ENCODE data around the gene CPLANE1. TPM values are rescaled to one million over a fixed set of nuclear protein-coding genes. Genes with fewer than 3 reads are reported as not detected.
"Not testable (repeated sequence)": the region's sequence is repeated elsewhere in the genome, so short reads cannot be mapped to it uniquely, and the experiment has no call there.

The CPLANE1 gene
- total and polyA plus RNA-seq, 9 of the 15 experiments (the other 6 are each of a cell fraction or from before 2014, with no cell fraction given), result under 0.01 to 0.27 (median 0.08) TPM; not detected in 2

GRCh38 chr5:37275511-37275910 is 26.3 kb upstream of the CPLANE1 start:
- no peaks in the 10 kb centered on the region for H3K36me3 ChIP-seq (ENCODE audit: control insufficient read depth, insufficient read depth, low read length)
- WGBS (ENCODE audit: insufficient coverage, low coverage, missing lambda C conversion rate), result 0% methylated on average over 2 of the region's 2 CpGs

GRCh38 chr5:37272511-37272910 is 23.3 kb upstream of the CPLANE1 start:
- Histone ChIP-seq H3K9me1 (ENCODE audit: control insufficient read depth, insufficient read depth, low read length) (no peaks in the 10 kb centered on the region), H3K9me3 (replicated peaks; ENCODE audit: control insufficient read depth, insufficient read depth, low read depth, low read length) (no peaks in the 10 kb centered on the region), H3K9ac (ENCODE audit: insufficient read depth in 1 of 2, low read depth in 2 of 2, low read length in 2 of 2) (no peak overlapping the region), H2AFZ (ENCODE audit: low read depth, low read length) (no peak overlapping the region), H3K4me2 (ENCODE audit: insufficient read depth, low read length) (no peak overlapping the region), H3K79me2 (ENCODE audit: control insufficient read depth, insufficient read depth, low read length) (no peaks in the 10 kb centered on the region), H3K4me3 (no peak overlapping the region), H3K27me3 (ENCODE audit: control insufficient read depth in 2 of 2, insufficient read depth in 2 of 2, low read length in 2 of 2) (no peaks in the 10 kb centered on the region; a peak in 2 of 5 replicates), H3K4me1 (replicated peaks in 1 of 2; ENCODE audit: control insufficient read depth in 2 of 2, insufficient read depth in 2 of 2, low read length in 2 of 2) (no peaks in the 10 kb centered on the region), H3K27ac (ENCODE audit: extremely low read depth, low read depth, low read length) (no peak overlapping the region), H3K36me3 (ENCODE audit: control insufficient read depth, insufficient read depth, low read length) (no peaks in the 10 kb centered on the region), H4K20me1 (replicated peaks; ENCODE audit: control insufficient read depth, insufficient read depth, low read length) (no peaks in the 10 kb centered on the region)
- intact Hi-C loops (cut with micrococcal nuclease) (no loop called here), in situ Hi-C loops (cut with MboI) (no loop called here)
- no TSS peak for BruUV-seq (replicated peaks)
- no peak for ATAC-seq
- POLR2A ChIA-PET, result interaction anchor here (0.5 to 1.2 kb wide), 3 partner anchors 8 to 98 kb away, joined by 3 to 4 read pairs (median 3); partner anchors contain the start of gene NUP155
- 20% methylated on average over 1 of the region's 1 CpG for WGBS (ENCODE audit: insufficient coverage, low coverage, missing lambda C conversion rate)
- CTCF ChIA-PET (ENCODE audit: low intra/inter-chr PET ratio), result no interaction called here
- peak in 1 of 4 experiments; percentile 3 for DNase-seq (ENCODE audit: extremely low read depth in 1 of 4, low spot score in 3 of 4)
- TF ChIP-seq CEBPB (tag; IDR thresholded peaks at IDR 0.05), result no peak
- no peak for TF ChIP-seq CBX2 (IDR thresholded peaks at IDR 0.05; ENCODE audit: insufficient read depth, low read length, poor library complexity, severe bottlenecking)
- no peak for TF ChIP-seq E2F1 (CRISPR knock-in tag; IDR thresholded peaks at IDR 0.05)
- no peak for FAIRE-seq

More at GRCh38 chr5:37275511-37275910, 26.3 kb upstream of the CPLANE1 start:
- H3K9me1 ChIP-seq (ENCODE audit: control insufficient read depth, insufficient read depth, low read length), result no peaks in the 10 kb centered on the region
- H3K4me1 ChIP-seq (replicated peaks in 1 of 2; ENCODE audit: control insufficient read depth in 2 of 2, insufficient read depth in 2 of 2, low read length in 2 of 2), result no peaks in the 10 kb centered on the region
- no peaks in the 10 kb centered on the region for H4K20me1 ChIP-seq (replicated peaks; ENCODE audit: control insufficient read depth, insufficient read depth, low read length)
- DNase-seq (ENCODE audit: extremely low read depth in 1 of 4, low spot score in 3 of 4), result no peak
- H3K4me3 ChIP-seq, result no peak overlapping the region
- H3K4me2 ChIP-seq (ENCODE audit: insufficient read depth, low read length), result no peak overlapping the region
- intact Hi-C loops (cut with micrococcal nuclease) (no loop called here), in situ Hi-C loops (cut with MboI) (no loop called here)
- TF ChIP-seq ZNF347 (CRISPR knock-in tag; IDR thresholded peaks at IDR 0.05; ENCODE audit: low read depth) (no peak), PHF21A (IDR thresholded peaks at IDR 0.05; ENCODE audit: borderline replicate concordance, low read depth) (no peak), MAZ (CRISPR knock-in tag; conservative IDR thresholded peaks at IDR 0.05 in 1 of 2, IDR thresholded peaks at IDR 0.05 in 1 of 2) (no peak), SNIP1 (IDR thresholded peaks at IDR 0.05; ENCODE audit: low read depth) (no peak), ZNF184 (CRISPR knock-in tag; IDR thresholded peaks at IDR 0.05) (no peak)
- no TSS peak for BruUV-seq (replicated peaks)
- CTCF ChIA-PET (ENCODE audit: low intra/inter-chr PET ratio), result no interaction called here
- no peak overlapping the region for H3K9ac ChIP-seq (ENCODE audit: insufficient read depth in 1 of 2, low read depth in 2 of 2, low read length in 2 of 2)
- H3K79me2 ChIP-seq (ENCODE audit: control insufficient read depth, insufficient read depth, low read length), result no peaks in the 10 kb centered on the region
- no peak for FAIRE-seq
- no peaks in the 10 kb centered on the region for H3K9me3 ChIP-seq (replicated peaks; ENCODE audit: control insufficient read depth, insufficient read depth, low read depth, low read length)
- ATAC-seq, result no peak
- H3K27me3 ChIP-seq (ENCODE audit: control insufficient read depth in 2 of 2, insufficient read depth in 2 of 2, low read length in 2 of 2), result no peaks in the 10 kb centered on the region; a peak in 2 of 5 replicates
- no peak overlapping the region for H2AFZ ChIP-seq (ENCODE audit: low read depth, low read length)
- no peak overlapping the region for H3K27ac ChIP-seq (ENCODE audit: extremely low read depth, low read depth, low read length)
- POLR2A ChIA-PET, result no interaction called here

GRCh38 chr5:37268100-37268499 is 18.9 kb upstream of the CPLANE1 start:
- H2AFZ ChIP-seq (ENCODE audit: low read depth, low read length); in situ Hi-C loops (cut with MboI); H3K9me3 ChIP-seq (replicated peaks; ENCODE audit: control insufficient read depth, insufficient read depth, low read depth, low read length); H3K79me2 ChIP-seq (ENCODE audit: control insufficient read depth, insufficient read depth, low read length); H3K4me2 ChIP-seq (ENCODE audit: insufficient read depth, low read length); H3K4me1 ChIP-seq (replicated peaks in 1 of 2; ENCODE audit: control insufficient read depth in 2 of 2, insufficient read depth in 2 of 2, low read length in 2 of 2); H3K9me1 ChIP-seq (ENCODE audit: control insufficient read depth, insufficient read depth, low read length); H3K4me3 ChIP-seq; DNase-seq (ENCODE audit: extremely low read depth in 1 of 4, low spot score in 3 of 4); BruUV-seq (replicated peaks); CTCF ChIA-PET (ENCODE audit: low intra/inter-chr PET ratio); H4K20me1 ChIP-seq (replicated peaks; ENCODE audit: control insufficient read depth, insufficient read depth, low read length); ATAC-seq; H3K27me3 ChIP-seq (ENCODE audit: control insufficient read depth in 2 of 2, insufficient read depth in 2 of 2, low read length in 2 of 2); H3K9ac ChIP-seq (ENCODE audit: insufficient read depth in 1 of 2, low read depth in 2 of 2, low read length in 2 of 2); intact Hi-C loops (cut with micrococcal nuclease); H3K27ac ChIP-seq (ENCODE audit: extremely low read depth, low read depth, low read length); FAIRE-seq; H3K36me3 ChIP-seq (ENCODE audit: control insufficient read depth, insufficient read depth, low read length): not testable (repeated sequence)
- POLR2A ChIA-PET, result interaction anchor here (0.7 to 1.7 kb wide), 3 partner anchors 11 to 22 kb away, joined by 3 to 4 read pairs (median 4); no protein-coding TSS in a partner anchor
